NB4 (cell line): ENCODE measurements around the gene OPRM1.

Source experiments
- MAX ChIP-seq: IDR thresholded peaks from 2 replicates; pipeline ENCODE4 v1.6.1; 2011; ENCODE audit warnings: low read depth, low read length
- MYC ChIP-seq: IDR thresholded peaks from 2 replicates; pipeline ENCODE4 v1.6.1; 2011; ENCODE audit warnings: low read depth, low read length
- POLR2A ChIP-seq: IDR thresholded peaks from 2 replicates; pipeline ENCODE4 v1.6.1; 2011; ENCODE audit warnings: mild to moderate bottlenecking; ENCODE audit not compliant: insufficient read length; ENCODE audit errors: extremely low read depth
- TF ChIP-seq, protein P1 (sequence below): IDR thresholded peaks from one replicate; pipeline ENCODE4 v1.5.1; 2012; ENCODE audit warnings: low read depth, low read length

- TF ChIP-seq POLR2A, result no peak
- TF ChIP-seq, protein P1, sequence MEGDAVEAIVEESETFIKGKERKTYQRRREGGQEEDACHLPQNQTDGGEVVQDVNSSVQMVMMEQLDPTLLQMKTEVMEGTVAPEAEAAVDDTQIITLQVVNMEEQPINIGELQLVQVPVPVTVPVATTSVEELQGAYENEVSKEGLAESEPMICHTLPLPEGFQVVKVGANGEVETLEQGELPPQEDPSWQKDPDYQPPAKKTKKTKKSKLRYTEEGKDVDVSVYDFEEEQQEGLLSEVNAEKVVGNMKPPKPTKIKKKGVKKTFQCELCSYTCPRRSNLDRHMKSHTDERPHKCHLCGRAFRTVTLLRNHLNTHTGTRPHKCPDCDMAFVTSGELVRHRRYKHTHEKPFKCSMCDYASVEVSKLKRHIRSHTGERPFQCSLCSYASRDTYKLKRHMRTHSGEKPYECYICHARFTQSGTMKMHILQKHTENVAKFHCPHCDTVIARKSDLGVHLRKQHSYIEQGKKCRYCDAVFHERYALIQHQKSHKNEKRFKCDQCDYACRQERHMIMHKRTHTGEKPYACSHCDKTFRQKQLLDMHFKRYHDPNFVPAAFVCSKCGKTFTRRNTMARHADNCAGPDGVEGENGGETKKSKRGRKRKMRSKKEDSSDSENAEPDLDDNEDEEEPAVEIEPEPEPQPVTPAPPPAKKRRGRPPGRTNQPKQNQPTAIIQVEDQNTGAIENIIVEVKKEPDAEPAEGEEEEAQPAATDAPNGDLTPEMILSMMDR, result no peak
- no peak for TF ChIP-seq MAX
- no peak for TF ChIP-seq MYC
Observed at GRCh38 chr6:154266560-154267099, 227.6 kb downstream of the OPRM1 start.
